ENCODE results near the gene PLCD4.

DNA sequence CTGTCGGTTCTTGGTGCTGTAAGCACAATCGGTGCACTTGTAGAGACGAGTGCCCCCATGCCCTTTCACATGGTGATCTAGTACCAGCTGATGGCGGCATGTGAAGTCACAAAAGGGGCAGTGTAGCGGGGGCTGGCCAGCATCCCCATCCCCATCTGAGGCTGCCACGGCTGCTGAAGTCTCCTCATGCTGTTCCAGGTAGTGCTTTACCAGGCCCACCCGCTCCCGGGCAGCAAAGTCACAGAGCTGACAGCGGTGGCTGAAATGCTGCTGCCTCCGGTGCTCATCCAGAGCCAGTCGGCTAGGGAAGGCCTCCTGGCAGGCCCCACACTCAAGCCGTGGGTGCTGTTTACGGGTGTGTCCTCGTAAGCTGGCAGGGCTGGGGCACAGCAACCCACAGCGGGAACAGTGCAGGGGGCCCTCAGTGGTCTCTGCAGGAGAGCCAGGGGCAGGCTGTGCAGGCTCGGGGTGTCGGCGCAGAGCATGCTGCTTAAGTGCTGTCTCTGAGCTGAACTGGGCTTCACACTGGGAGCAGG is 34.5 kb downstream of the PLCD4 start:
- TF ChIP-seq EP300 (IDR thresholded peaks at IDR 0.05; ENCODE audit: borderline replicate concordance in 1 of 2, low read depth in 2 of 2, low read length in 2 of 2) (no peak), JUND (IDR thresholded peaks at IDR 0.05; ENCODE audit: low read length) (no peak), USF2 (IDR thresholded peaks at IDR 0.05; ENCODE audit: low read length) (no peak), SP4 (IDR thresholded peaks at IDR 0.05; ENCODE audit: low read length) (no peak), EZH2 (IDR thresholded peaks at IDR 0.05; ENCODE audit: low read depth, low read length, severe bottlenecking) (no peak), SUZ12 (IDR thresholded peaks at IDR 0.05; ENCODE audit: low read length) (no peak), EGR1 (IDR thresholded peaks at IDR 0.05; ENCODE audit: borderline replicate concordance, low read depth, low read length) (no peak), SIX5 (IDR thresholded peaks at IDR 0.05; ENCODE audit: low read depth, low read length) (no peak), KDM1A (IDR thresholded peaks at IDR 0.05; ENCODE audit: borderline replicate concordance, low read length) (no peak), SP2 (IDR thresholded peaks at IDR 0.05; ENCODE audit: low read length) (no peak), CEBPB (IDR thresholded peaks at IDR 0.05; ENCODE audit: low read depth, low read length) (no peak)
- TF ChIP-seq, protein P1, sequence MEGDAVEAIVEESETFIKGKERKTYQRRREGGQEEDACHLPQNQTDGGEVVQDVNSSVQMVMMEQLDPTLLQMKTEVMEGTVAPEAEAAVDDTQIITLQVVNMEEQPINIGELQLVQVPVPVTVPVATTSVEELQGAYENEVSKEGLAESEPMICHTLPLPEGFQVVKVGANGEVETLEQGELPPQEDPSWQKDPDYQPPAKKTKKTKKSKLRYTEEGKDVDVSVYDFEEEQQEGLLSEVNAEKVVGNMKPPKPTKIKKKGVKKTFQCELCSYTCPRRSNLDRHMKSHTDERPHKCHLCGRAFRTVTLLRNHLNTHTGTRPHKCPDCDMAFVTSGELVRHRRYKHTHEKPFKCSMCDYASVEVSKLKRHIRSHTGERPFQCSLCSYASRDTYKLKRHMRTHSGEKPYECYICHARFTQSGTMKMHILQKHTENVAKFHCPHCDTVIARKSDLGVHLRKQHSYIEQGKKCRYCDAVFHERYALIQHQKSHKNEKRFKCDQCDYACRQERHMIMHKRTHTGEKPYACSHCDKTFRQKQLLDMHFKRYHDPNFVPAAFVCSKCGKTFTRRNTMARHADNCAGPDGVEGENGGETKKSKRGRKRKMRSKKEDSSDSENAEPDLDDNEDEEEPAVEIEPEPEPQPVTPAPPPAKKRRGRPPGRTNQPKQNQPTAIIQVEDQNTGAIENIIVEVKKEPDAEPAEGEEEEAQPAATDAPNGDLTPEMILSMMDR (IDR thresholded peaks at IDR 0.05; ENCODE audit: control extremely low read depth in 1 of 3, insufficient read depth in 1 of 3, low read depth in 1 of 3, low read length in 3 of 3): no peak
